ENCODE measurements around the gene MARCHF5.

GRCh38 chr10:92284112-92284704 is 6.8 kb upstream of the MARCHF5 start:
- TF ChIP-seq CTCF (IDR thresholded peaks at IDR 0.05) (no peak), POLR2A (IDR thresholded peaks at IDR 0.05) (no peak)
